Activated T-helper 9 cell treated with anti-CD3 and anti-CD28 coated beads, Interleukin-2, amount 50 U/mL, for 16 hours (primary cell): ENCODE data around the gene SEC14L5.
"Not testable (repeated sequence)": the region's sequence is repeated elsewhere in the genome, so short reads cannot be mapped to it uniquely, and the experiment has no call there.

Experiments used
- DNase-seq: peaks from one replicate; pipeline ENCODE4 v3.0.0-alpha.2; 2020; ENCODE audit warnings: low read depth

Gene SEC14L5

GRCh38 chr16:4951583-4951982 lies 6.5 kb upstream of the SEC14L5 start:
- not testable (repeated sequence) for DNase-seq

GRCh38 chr16:4954714-4955113 lies 3.4 kb upstream of the SEC14L5 start:
- no peak for DNase-seq

GRCh38 chr16:4957420-4957719 lies 760 bp upstream of the SEC14L5 start:
- DNase-seq = no peak

GRCh38 chr16:4958510-4959438 lies 644 bp downstream of the SEC14L5 start:
- DNase-seq = no peak

GRCh38 chr16:4960579-4960978 lies 2.4 kb downstream of the SEC14L5 start:
- no peak for DNase-seq

GRCh38 chr16:4962716-4963115 lies 4.6 kb downstream of the SEC14L5 start:
- no peak for DNase-seq

GRCh38 chr16:4963527-4963926 lies 5.4 kb downstream of the SEC14L5 start:
- DNase-seq = not testable (repeated sequence)

GRCh38 chr16:4966736-4967453 lies 8.8 kb downstream of the SEC14L5 start:
- DNase-seq = no peak

- not testable (repeated sequence) for DNase-seq
These were observed 10.1 kb downstream of the SEC14L5 start for GRCh38 chr16:4968278-4968677.

GRCh38 chr16:4968879-4969483 lies 10.9 kb downstream of the SEC14L5 start:
- DNase-seq = no peak

- no peak for DNase-seq
These were observed 11.9 kb downstream of the SEC14L5 start for GRCh38 chr16:4970010-4970409.

- DNase-seq = no peak
These were observed 14.9 kb downstream of the SEC14L5 start for GRCh38 chr16:4972938-4973587.

- DNase-seq = no peak
These were observed 17.9 kb downstream of the SEC14L5 start for GRCh38 chr16:4976079-4976478.

- no peak for DNase-seq
These were observed 18.5 kb downstream of the SEC14L5 start for GRCh38 chr16:4976611-4977145.

GRCh38 chr16:4979164-4979563 lies 21.0 kb downstream of the SEC14L5 start:
- no peak for DNase-seq

- no peak for DNase-seq
These were observed 21.9 kb downstream of the SEC14L5 start for GRCh38 chr16:4979736-4980660.

GRCh38 chr16:4980691-4981090 lies 22.6 kb downstream of the SEC14L5 start:
- no peak for DNase-seq

GRCh38 chr16:4981473-4981872 lies 23.3 kb downstream of the SEC14L5 start:
- DNase-seq = no peak

GRCh38 chr16:4982056-4982867 lies 24.1 kb downstream of the SEC14L5 start:
- DNase-seq = no peak
